SJCRH30 (cell line): ENCODE measurements around the gene ZBTB14. TPM values are rescaled to one million over a fixed set of nuclear protein-coding genes. Genes with fewer than 3 reads are reported as not detected.

Experiments
- DNase-seq, 2 experiments: peaks; one replicate each; pipeline ENCODE4 v3.0.0-alpha.2; 2015 to 2020
- H3K27ac ChIP-seq: fragments of 250-450 bp; sonication (Bioruptor Pico); 2 replicates; pipeline ENCODE4 v1.5.1; 2020; ENCODE audit warnings: mild to moderate bottlenecking, moderate library complexity
- H3K27me3 ChIP-seq: fragments of 250-450 bp; sonication (Bioruptor Pico); 2 replicates; pipeline ENCODE4 v1.5.1; 2020; ENCODE audit warnings: mild to moderate bottlenecking, moderate library complexity
- H3K36me3 ChIP-seq: fragments of 250-450 bp; sonication (Bioruptor Pico); 2 replicates; pipeline ENCODE4 v1.5.1; 2020; ENCODE audit warnings: mild to moderate bottlenecking, moderate library complexity
- H3K4me1 ChIP-seq: fragments of 250-450 bp; sonication (Bioruptor Pico); 2 replicates; pipeline ENCODE4 v1.5.1; 2020; ENCODE audit warnings: mild to moderate bottlenecking, moderate library complexity
- H3K4me3 ChIP-seq: fragments of 250-450 bp; sonication (Bioruptor Pico); 2 replicates; pipeline ENCODE4 v1.5.1; 2020; ENCODE audit warnings: mild to moderate bottlenecking, moderate library complexity
- H3K9me3 ChIP-seq: fragments of 250-450 bp; sonication (Bioruptor Pico); replicated peaks from 2 replicates; pipeline ENCODE4 v1.5.1; 2020; ENCODE audit warnings: mild to moderate bottlenecking, moderate library complexity
- total RNA-seq: library from RNA; depleted of rRNA; stranded (reverse); fragments of >200 nt; shearing (Covaris generic); gene quantifications from 2 replicates; pipeline ENCODE4 v1.2.3, GENCODE V29; 2014; rRNA removed

Gene ZBTB14
- total RNA-seq, 1 experiment from 2014 or later = 15.2 TPM

GRCh38 chr18:5268874-5269273 is 26.7 kb downstream of the ZBTB14 start:
- no peaks in the 10 kb centered on the region for H3K9me3 ChIP-seq
- H3K27me3 ChIP-seq = no peaks in the 10 kb centered on the region
- H3K27ac ChIP-seq = no peak overlapping the region
- no peaks in the 10 kb centered on the region for H3K36me3 ChIP-seq
- no peak overlapping the region for H3K4me3 ChIP-seq
- H3K4me1 ChIP-seq = no peaks in the 10 kb centered on the region
- DNase-seq = no peak

GRCh38 chr18:5266721-5267120 is 28.8 kb downstream of the ZBTB14 start:
- no peaks in the 10 kb centered on the region for H3K9me3 ChIP-seq
- no peaks in the 10 kb centered on the region for H3K36me3 ChIP-seq
- no peak for DNase-seq
- H3K4me3 ChIP-seq = no peak overlapping the region
- no peak overlapping the region for H3K27ac ChIP-seq
- no peaks in the 10 kb centered on the region for H3K27me3 ChIP-seq
- H3K4me1 ChIP-seq = no peaks in the 10 kb centered on the region

- Histone ChIP-seq H3K9me3 (no peaks in the 10 kb centered on the region), H3K36me3 (no peaks in the 10 kb centered on the region), H3K27me3 (no peaks in the 10 kb centered on the region), H3K4me1 (no peaks in the 10 kb centered on the region), H3K4me3 (no peak overlapping the region), H3K27ac (no peak overlapping the region)
- DNase-seq = no peak
Observed at GRCh38 chr18:5253910-5254309, 41.6 kb downstream of the ZBTB14 start.

- Histone ChIP-seq H3K9me3 (no peaks in the 10 kb centered on the region), H3K4me3 (no peak overlapping the region), H3K27ac (no peak overlapping the region), H3K36me3 (no peaks in the 10 kb centered on the region), H3K4me1 (no peaks in the 10 kb centered on the region), H3K27me3 (no peaks in the 10 kb centered on the region)
- no peak for DNase-seq
Observed at GRCh38 chr18:5251117-5251516, 44.4 kb downstream of the ZBTB14 start.

- H3K27me3 ChIP-seq = no peaks in the 10 kb centered on the region
- no peaks in the 10 kb centered on the region for H3K4me1 ChIP-seq
- no peaks in the 10 kb centered on the region for H3K9me3 ChIP-seq
- DNase-seq = no peak
- H3K27ac ChIP-seq = no peak overlapping the region
- no peaks in the 10 kb centered on the region for H3K36me3 ChIP-seq
- no peak overlapping the region for H3K4me3 ChIP-seq
Observed at GRCh38 chr18:5250603-5251002, 44.9 kb downstream of the ZBTB14 start.

- Histone ChIP-seq H3K4me3 (no peak overlapping the region), H3K27ac (no peak overlapping the region), H3K9me3 (no peaks in the 10 kb centered on the region), H3K36me3 (no peaks in the 10 kb centered on the region), H3K4me1 (no peaks in the 10 kb centered on the region), H3K27me3 (no peaks in the 10 kb centered on the region)
- DNase-seq = no peak
Observed at GRCh38 chr18:5244941-5245340, 50.6 kb downstream of the ZBTB14 start.

- Histone ChIP-seq H3K27ac (no peak overlapping the region), H3K4me1 (no peaks in the 10 kb centered on the region), H3K4me3 (peak overlapping the region; percentile 71), H3K9me3 (no peaks in the 10 kb centered on the region), H3K36me3 (no peaks in the 10 kb centered on the region), H3K27me3 (no peaks in the 10 kb centered on the region)
- no peak for DNase-seq
Observed at GRCh38 chr18:5239447-5239846, 56.1 kb downstream of the ZBTB14 start.

Other genes starting within 250 kb of the ZBTB14 start
- not detected in 2 replicates for gene AKAIN1, start 98.5 kb downstream of the ZBTB14 start, total RNA-seq
- 0.18 TPM in 1 of 2 replicates, not detected in the other for gene EPB41L3, start 248.3 kb upstream of the ZBTB14 start, total RNA-seq